Measurements from ENCODE around the gene MAGEA1. TPM values are rescaled to one million over a fixed set of nuclear protein-coding genes. Genes with fewer than 3 reads are reported as not detected.
A peak's percentile ranks its signal among the peaks of the same experiment; 100 is the strongest.
"Not testable (repeated sequence)": the region's sequence is repeated elsewhere in the genome, so short reads cannot be mapped to it uniquely, and the experiment has no call there.

Gene MAGEA1
- total RNA-seq = not detected

GRCh38 chrX:153179131-153179530 is at the start of gene MAGEA1:
Gene MAGEA1 (plus strand): TSS chrX:153179284. CDS start chrX:153182390, 3,106 bp downstream.
- H3K27me3 Mint-ChIP-seq = peaks cover 2% of the 10 kb centered on the region
- DNase-seq (no peak), ATAC-seq (no peak)
- no peaks in the 10 kb centered on the region for H3K4me1 Mint-ChIP-seq (ENCODE audit: low read depth)
- H3K36me3 Mint-ChIP-seq (ENCODE audit: low read depth) = no peaks in the 10 kb centered on the region
- H3K27ac Mint-ChIP-seq = no peak within 1 kb of the TSS
- H3K9me3 Mint-ChIP-seq = no peaks in the 10 kb centered on the region
- POLR2A ChIA-PET = no interaction called here
- CTCF ChIA-PET = no interaction called here
- intact Hi-C loops (cut with micrococcal nuclease) = no loop called here
- TF ChIP-seq CTCF (IDR thresholded peaks at IDR 0.05) = no peak
- no peak within 1 kb of the TSS for H3K4me3 Mint-ChIP-seq

DNA sequence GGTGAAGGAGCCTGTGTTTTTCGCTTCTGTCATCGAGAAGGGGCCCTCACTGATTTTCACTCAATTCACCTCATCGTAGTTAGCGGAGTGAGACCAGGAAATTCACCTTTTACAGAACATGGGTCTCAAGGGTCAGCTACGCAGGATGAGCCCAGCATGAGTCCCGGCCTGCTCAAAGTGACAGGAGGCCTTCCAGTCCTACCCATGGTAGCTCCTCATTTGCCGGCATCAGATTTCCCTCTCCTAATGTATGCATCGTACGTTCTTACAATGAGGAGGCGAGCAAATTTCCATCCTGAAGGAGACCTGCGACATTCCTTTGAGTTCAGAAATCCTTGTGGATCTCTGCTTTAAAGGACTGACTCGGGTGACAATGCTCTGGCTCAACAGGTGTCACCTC is 46.2 kb upstream of the MAGEA1 start:
- intact Hi-C loops (cut with micrococcal nuclease); DNase-seq; H3K4me3 Mint-ChIP-seq; CTCF ChIA-PET; H3K27ac Mint-ChIP-seq; H3K4me1 Mint-ChIP-seq (ENCODE audit: low read depth); H3K36me3 Mint-ChIP-seq (ENCODE audit: low read depth); ATAC-seq; POLR2A ChIA-PET; H3K27me3 Mint-ChIP-seq; H3K9me3 Mint-ChIP-seq: not testable (repeated sequence)

DNA sequence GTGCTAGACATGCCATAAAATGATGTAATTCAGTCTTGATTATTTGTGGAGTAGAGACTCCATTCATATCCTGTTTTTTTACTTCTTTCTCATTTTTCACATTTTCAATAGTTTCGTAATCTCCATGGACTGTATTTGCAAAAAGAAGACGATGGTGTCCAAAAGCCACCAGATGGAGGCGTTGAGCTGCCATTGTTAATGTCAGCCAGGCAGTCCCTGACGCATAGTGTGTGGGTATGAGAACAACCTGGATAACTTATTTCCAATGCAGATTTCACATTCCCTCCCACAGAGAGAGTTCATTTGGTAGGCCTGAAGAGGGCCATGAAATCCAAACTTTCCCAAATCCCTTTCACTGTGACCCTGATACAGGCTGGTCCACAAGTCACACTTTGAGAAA is 40.0 kb upstream of the MAGEA1 start:
- H3K36me3 Mint-ChIP-seq (ENCODE audit: low read depth); H3K27me3 Mint-ChIP-seq; H3K4me3 Mint-ChIP-seq; CTCF ChIA-PET; H3K9me3 Mint-ChIP-seq; DNase-seq; H3K4me1 Mint-ChIP-seq (ENCODE audit: low read depth); intact Hi-C loops (cut with micrococcal nuclease); POLR2A ChIA-PET; H3K27ac Mint-ChIP-seq: not testable (repeated sequence)
- peak; percentile 51 for ATAC-seq

DNA sequence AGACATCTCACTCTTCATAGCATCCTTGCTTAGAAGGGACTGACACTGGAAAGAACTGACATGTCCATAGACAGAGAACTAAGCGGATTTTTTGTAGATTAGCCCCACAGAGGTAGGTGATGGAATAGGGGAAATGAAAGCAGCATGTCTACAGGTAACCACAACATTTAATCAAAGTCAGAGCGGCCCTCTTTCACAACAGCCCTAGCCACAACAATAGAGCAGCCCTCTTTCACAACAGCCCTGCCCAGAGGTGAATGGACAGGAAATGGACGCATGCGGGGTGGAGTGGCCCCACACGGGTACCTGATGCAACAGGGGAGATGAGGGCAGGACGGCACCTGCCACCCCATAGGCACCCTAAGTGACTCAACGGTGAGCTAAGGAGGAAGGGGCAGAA is 32.8 kb upstream of the MAGEA1 start:
- ATAC-seq; POLR2A ChIA-PET; H3K36me3 Mint-ChIP-seq (ENCODE audit: low read depth); intact Hi-C loops (cut with micrococcal nuclease); DNase-seq; H3K4me1 Mint-ChIP-seq (ENCODE audit: low read depth); H3K4me3 Mint-ChIP-seq; H3K27me3 Mint-ChIP-seq; H3K9me3 Mint-ChIP-seq; H3K27ac Mint-ChIP-seq; CTCF ChIA-PET: not testable (repeated sequence)

- TF ChIP-seq CTCF (IDR thresholded peaks at IDR 0.05) = no peak
- no peak for ATAC-seq
- intact Hi-C loops (cut with micrococcal nuclease) = no loop called here
- H3K27me3 Mint-ChIP-seq = peaks cover 3% of the 10 kb centered on the region
- no peak overlapping the region for H3K4me3 Mint-ChIP-seq
- H3K9me3 Mint-ChIP-seq = no peaks in the 10 kb centered on the region
- CTCF ChIA-PET = no interaction called here
- no peak for DNase-seq
- H3K36me3 Mint-ChIP-seq (ENCODE audit: low read depth) = no peaks in the 10 kb centered on the region
- POLR2A ChIA-PET = no interaction called here
- no peak overlapping the region for H3K27ac Mint-ChIP-seq
- H3K4me1 Mint-ChIP-seq (ENCODE audit: low read depth) = no peaks in the 10 kb centered on the region
Observed at GRCh38 chrX:153153516-153153915, 25.6 kb upstream of the MAGEA1 start.

GRCh38 chrX:153157450-153157849 is 21.6 kb upstream of the MAGEA1 start:
- H3K4me3 Mint-ChIP-seq = no peak overlapping the region
- H3K9me3 Mint-ChIP-seq = no peaks in the 10 kb centered on the region
- no peak overlapping the region for H3K27ac Mint-ChIP-seq
- DNase-seq (no peak), ATAC-seq (no peak)
- ChIA-PET POLR2A (no interaction called here), CTCF (no interaction called here)
- H3K27me3 Mint-ChIP-seq = peaks cover 3% of the 10 kb centered on the region
- H3K4me1 Mint-ChIP-seq (ENCODE audit: low read depth) = no peaks in the 10 kb centered on the region
- no peak for TF ChIP-seq CTCF (IDR thresholded peaks at IDR 0.05)
- no peaks in the 10 kb centered on the region for H3K36me3 Mint-ChIP-seq (ENCODE audit: low read depth)
- intact Hi-C loops (cut with micrococcal nuclease) = no loop called here

DNA sequence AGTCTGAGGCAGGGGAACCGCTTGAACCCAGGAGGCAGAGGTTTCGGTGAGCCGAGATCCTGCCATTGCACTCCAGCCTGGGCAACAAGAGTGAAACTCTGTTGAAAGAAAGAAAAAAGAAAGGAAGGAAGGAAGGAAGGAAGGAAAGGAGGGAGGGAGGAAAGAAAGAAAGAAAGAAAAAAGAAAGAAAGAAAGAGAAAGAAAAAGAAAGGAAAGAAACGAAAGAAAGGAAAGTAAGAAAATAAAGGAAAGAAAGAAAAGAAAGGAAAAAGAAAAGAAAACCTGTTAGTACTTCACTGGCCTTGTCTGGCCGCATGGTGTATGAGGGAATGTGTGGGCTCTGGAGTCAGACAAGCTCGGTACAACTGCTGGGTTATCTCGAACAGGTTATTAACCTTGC is 20.8 kb upstream of the MAGEA1 start:
- TF ChIP-seq CTCF (IDR thresholded peaks at IDR 0.05) = no peak
- H3K27me3 Mint-ChIP-seq = peaks cover 3% of the 10 kb centered on the region
- POLR2A ChIA-PET = no interaction called here

More for the DNA sequence above, 20.8 kb upstream of the MAGEA1 start:
- Mint-ChIP-seq H3K4me1 (ENCODE audit: low read depth) (no peaks in the 10 kb centered on the region), H3K27ac (no peak overlapping the region), H3K4me3 (no peak overlapping the region), H3K36me3 (ENCODE audit: low read depth) (no peaks in the 10 kb centered on the region), H3K9me3 (no peaks in the 10 kb centered on the region)
- CTCF ChIA-PET = no interaction called here
- no peak for DNase-seq
- no peak for ATAC-seq
- intact Hi-C loops (cut with micrococcal nuclease) = no loop called here
